Neural crest cell (in vitro differentiated cells): ENCODE data around the gene C11orf97. TPM values are rescaled to one million over a fixed set of nuclear protein-coding genes. Genes with fewer than 3 reads are reported as not detected.
A peak's percentile ranks its signal among the peaks of the same experiment; 100 is the strongest.

Experiments
- DNase-seq: peaks from one replicate; pipeline ENCODE4 v3.0.0; 2021; ENCODE audit warnings: low read depth, mixed read lengths, low spot score
- H3K27ac Mint-ChIP-seq: one replicate; pipeline ENCODE4 v1.8.0; 2021; ENCODE audit warnings: mild to moderate bottlenecking, mixed read lengths; ENCODE audit not compliant: unreplicated experiment
- H3K27me3 Mint-ChIP-seq: 2 replicates; pipeline ENCODE4 v1.8.0; 2021; ENCODE audit warnings: low read depth, mild to moderate bottlenecking, mixed read lengths
- H3K36me3 Mint-ChIP-seq: 2 replicates; pipeline ENCODE4 v1.8.0; 2021; ENCODE audit warnings: low read depth, mild to moderate bottlenecking, mixed read lengths
- H3K4me1 Mint-ChIP-seq: 2 replicates; pipeline ENCODE4 v1.8.0; 2021; ENCODE audit warnings: mixed read lengths
- H3K4me3 Mint-ChIP-seq: one replicate; pipeline ENCODE4 v1.8.0; 2021; ENCODE audit warnings: mild to moderate bottlenecking, mixed read lengths
- H3K9me3 Mint-ChIP-seq: 2 replicates; pipeline ENCODE4 v1.8.0; 2021; ENCODE audit warnings: mixed read lengths
- total RNA-seq: library from RNA; stranded (reverse); gene quantifications from 2 replicates; pipeline ENCODE4 v1.2.1, GENCODE V29; 2021
- TF ChIP-seq, protein P1 (sequence below): fragments of 200-600 bp; sonication (generic); conservative IDR thresholded peaks from 2 replicates; pipeline ENCODE4 v1.5.0; 2021; ENCODE audit warnings: antibody characterized with exemption, mild to moderate bottlenecking

C11orf97 gene
- total RNA-seq, 1 donor from 2014 or later, result not detected

DNA sequence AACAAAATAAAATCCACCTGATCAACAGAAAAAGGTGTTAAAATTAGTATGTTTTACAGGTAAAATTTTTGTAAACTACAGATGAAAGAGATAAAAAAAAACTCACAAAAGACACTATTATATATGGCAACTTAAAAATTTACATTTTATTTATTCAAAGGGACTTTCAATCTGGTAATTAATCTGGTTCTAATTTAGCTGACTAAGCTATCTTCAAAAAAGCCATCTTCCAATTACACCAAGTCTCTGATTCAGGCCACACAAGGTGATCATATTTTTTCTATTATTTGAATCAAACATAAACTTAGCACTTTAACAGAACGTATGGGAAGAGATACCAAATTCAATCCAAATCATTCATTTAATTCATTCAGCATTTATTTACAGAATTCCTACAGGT lies 26.2 kb upstream of the C11orf97 start:
- TF ChIP-seq, protein P1, sequence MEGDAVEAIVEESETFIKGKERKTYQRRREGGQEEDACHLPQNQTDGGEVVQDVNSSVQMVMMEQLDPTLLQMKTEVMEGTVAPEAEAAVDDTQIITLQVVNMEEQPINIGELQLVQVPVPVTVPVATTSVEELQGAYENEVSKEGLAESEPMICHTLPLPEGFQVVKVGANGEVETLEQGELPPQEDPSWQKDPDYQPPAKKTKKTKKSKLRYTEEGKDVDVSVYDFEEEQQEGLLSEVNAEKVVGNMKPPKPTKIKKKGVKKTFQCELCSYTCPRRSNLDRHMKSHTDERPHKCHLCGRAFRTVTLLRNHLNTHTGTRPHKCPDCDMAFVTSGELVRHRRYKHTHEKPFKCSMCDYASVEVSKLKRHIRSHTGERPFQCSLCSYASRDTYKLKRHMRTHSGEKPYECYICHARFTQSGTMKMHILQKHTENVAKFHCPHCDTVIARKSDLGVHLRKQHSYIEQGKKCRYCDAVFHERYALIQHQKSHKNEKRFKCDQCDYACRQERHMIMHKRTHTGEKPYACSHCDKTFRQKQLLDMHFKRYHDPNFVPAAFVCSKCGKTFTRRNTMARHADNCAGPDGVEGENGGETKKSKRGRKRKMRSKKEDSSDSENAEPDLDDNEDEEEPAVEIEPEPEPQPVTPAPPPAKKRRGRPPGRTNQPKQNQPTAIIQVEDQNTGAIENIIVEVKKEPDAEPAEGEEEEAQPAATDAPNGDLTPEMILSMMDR, result no peak
- peaks cover 36% of the 10 kb centered on the region for H3K36me3 Mint-ChIP-seq
- H3K9me3 Mint-ChIP-seq, result no peaks in the 10 kb centered on the region
- H3K27ac Mint-ChIP-seq, result no peak overlapping the region
- no peak overlapping the region for H3K4me3 Mint-ChIP-seq
- no peak for DNase-seq
- no peaks in the 10 kb centered on the region for H3K27me3 Mint-ChIP-seq
- no peaks in the 10 kb centered on the region for H3K4me1 Mint-ChIP-seq

DNA sequence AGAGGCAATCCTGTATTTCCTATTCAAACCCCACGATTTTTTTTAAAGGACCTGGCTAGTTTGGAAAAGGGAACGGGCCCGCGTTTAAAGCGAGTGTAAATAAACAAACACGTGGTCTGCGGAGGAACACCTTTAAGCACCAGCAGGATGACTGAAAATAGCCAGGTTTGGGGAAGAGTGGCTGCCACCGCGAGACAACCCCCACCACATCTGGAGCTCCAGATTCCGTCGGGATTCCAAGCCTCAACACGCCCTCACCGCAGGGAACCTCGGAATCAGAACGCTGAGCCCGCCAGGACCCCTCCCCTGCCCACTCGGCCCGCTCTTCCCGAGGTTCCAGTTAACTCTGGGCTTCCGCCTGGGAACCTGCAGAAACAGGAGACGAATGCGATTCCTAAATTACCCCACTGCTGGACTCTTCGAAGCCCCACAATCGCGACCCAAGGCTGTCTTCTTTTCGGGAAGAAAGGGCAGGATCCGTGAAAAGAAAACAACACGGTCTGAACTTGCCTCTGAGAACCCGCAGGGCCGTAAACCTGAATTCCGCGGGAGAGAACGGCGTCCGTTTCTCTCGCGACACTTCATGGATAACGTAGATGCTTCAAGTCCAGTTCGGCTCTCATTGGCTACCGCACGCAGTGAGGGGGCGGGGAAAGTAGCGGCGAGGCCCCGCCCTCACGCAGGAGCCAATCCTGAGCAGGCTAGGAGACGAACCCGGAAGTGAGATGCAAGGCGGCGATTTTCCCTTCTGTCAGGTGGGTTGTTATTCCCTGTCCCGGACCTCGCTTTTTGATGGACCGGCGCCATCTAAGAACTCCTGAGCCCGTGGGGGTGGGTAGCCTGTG lies 18.8 kb upstream of the C11orf97 start, which contains the start of the genes ANKRD49 and MRE11:
TSS of gene ANKRD49 (plus strand) at position 704 of the 845 bp plus-strand sequence. CDS start 2,710 bp downstream, outside the sequence.
TSS of gene MRE11 (minus strand) at position 564 of the 845 bp plus-strand sequence. CDS start 1,043 bp downstream, outside the sequence.
- no peaks in the 10 kb centered on the region for H3K9me3 Mint-ChIP-seq
- peaks cover 12% of the 10 kb centered on the region for H3K36me3 Mint-ChIP-seq

DNA sequence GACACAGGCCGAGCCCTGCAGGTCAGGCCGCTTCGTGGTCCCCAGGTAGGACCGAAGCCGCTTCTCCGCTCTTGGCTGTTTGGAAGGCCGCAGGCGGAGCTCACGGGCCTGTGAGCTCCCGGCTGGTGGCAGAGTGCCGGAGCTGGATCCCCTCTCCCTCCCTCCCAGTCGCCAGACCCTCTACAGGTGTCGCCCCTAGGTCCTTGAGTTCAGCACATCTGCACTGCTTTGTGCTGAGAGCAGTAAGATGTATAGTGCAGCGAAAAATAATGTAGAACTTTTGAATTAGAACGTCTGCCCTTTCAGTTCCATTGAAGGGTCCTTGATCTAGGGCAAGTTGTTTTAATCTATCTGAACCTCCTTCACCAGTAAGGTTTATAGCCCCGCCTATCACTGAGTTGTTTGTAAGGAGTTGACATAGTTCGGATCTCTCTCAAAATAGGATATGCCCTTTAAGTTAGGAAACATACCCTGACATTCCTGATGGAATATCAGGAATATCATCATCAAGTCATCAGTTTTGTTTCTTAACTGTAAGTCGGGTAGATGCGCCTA lies 18.1 kb upstream of the C11orf97 start:
- Mint-ChIP-seq H3K27ac (peak overlapping the region; percentile 13), H3K27me3 (no peaks in the 10 kb centered on the region), H3K9me3 (no peaks in the 10 kb centered on the region), H3K4me3 (peak overlapping the region; percentile 98), H3K4me1 (peaks cover 21% of the 10 kb centered on the region), H3K36me3 (peaks cover 11% of the 10 kb centered on the region)
- TF ChIP-seq, protein P1, result no peak
- DNase-seq, result no peak

More for the DNA sequence above, 18.8 kb upstream of the C11orf97 start, which contains the start of the genes ANKRD49 and MRE11:
- H3K4me3 Mint-ChIP-seq, result peak within 1 kb of the TSS; percentile 98
- H3K4me1 Mint-ChIP-seq, result peaks cover 21% of the 10 kb centered on the region
- H3K27me3 Mint-ChIP-seq, result no peaks in the 10 kb centered on the region
- H3K27ac Mint-ChIP-seq, result peak within 1 kb of the TSS; percentile 100
- DNase-seq, result peak; percentile 93
- TF ChIP-seq, protein P1, result no peak

DNA sequence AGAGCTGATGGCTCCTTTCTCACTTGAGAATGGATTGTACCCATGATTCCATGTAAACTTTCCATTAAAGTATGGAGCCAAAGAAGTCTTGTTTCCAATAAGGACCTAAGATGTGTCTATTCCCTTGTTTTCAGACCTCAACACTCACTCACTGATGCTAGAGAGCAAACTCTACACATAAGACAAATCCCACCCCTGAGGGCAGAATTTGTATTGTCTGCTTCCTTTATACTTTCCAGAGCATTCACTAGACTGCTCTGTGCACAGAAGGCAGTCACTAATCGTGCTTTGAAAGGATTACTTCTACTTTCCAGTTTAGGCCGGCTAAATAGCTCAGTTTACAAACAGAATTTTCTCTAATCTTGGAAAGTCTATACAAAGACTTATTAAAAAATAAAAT lies 12.1 kb upstream of the C11orf97 start:
- TF ChIP-seq, protein P1, result no peak
- no peaks in the 10 kb centered on the region for H3K9me3 Mint-ChIP-seq
- DNase-seq, result no peak
- peaks cover 4% of the 10 kb centered on the region for H3K36me3 Mint-ChIP-seq
- H3K27ac Mint-ChIP-seq, result no peak overlapping the region
- peaks cover 1% of the 10 kb centered on the region for H3K4me1 Mint-ChIP-seq
- no peaks in the 10 kb centered on the region for H3K27me3 Mint-ChIP-seq
- H3K4me3 Mint-ChIP-seq, result no peak overlapping the region

DNA sequence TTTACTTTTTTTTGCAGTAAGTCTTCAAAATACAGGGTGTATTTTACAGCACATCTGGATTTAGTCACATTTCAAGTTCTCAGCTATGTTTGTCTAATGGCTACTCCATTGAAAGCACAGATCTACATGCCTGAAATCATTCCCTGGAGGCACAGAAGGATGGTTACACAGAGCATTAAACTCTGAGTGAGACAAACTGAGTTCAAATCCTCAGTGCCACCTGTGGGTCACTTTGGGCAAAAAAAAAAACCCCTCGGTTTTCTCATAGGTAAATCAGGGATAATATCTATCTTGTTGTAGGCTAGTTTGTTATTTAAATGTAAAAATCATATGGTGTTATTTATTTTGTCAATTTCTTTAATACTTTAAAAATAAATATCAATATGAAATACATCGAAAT lies 10.7 kb upstream of the C11orf97 start:
- no peaks in the 10 kb centered on the region for H3K9me3 Mint-ChIP-seq
- H3K4me1 Mint-ChIP-seq, result no peaks in the 10 kb centered on the region
- no peak overlapping the region for H3K27ac Mint-ChIP-seq
- H3K27me3 Mint-ChIP-seq, result peaks cover 6% of the 10 kb centered on the region
- H3K36me3 Mint-ChIP-seq, result peaks cover 4% of the 10 kb centered on the region
- no peak for DNase-seq
- no peak overlapping the region for H3K4me3 Mint-ChIP-seq
- TF ChIP-seq, protein P1, result peak; percentile 24
